Keratinocyte (primary cell): ENCODE data around the gene XIAP.

Experiments
- EZH2 ChIP-seq: IDR thresholded peaks from one replicate; pipeline ENCODE4 v1.6.1; 2012; ENCODE audit warnings: inconsistent platforms, mild to moderate bottlenecking, low read length, moderate library complexity
- TF ChIP-seq, protein P1 (sequence below), 3 experiments: IDR thresholded peaks in 1 of 3; conservative IDR thresholded peaks in 1 of 3; optimal IDR thresholded peaks in 1 of 3; 2 replicates in 2 of 3; 3 replicates in 1 of 3; pipeline versions ENCODE3 to v1.5.1; 2011; ENCODE audit warnings: low read length in 3 of 3, mild to moderate bottlenecking in 3 of 3, moderate library complexity in 2 of 3, control low read depth in 1 of 3, inconsistent platforms in 1 of 3; ENCODE audit not compliant: insufficient read depth in 2 of 3; ENCODE audit errors: extremely low read depth in 1 of 3

DNA sequence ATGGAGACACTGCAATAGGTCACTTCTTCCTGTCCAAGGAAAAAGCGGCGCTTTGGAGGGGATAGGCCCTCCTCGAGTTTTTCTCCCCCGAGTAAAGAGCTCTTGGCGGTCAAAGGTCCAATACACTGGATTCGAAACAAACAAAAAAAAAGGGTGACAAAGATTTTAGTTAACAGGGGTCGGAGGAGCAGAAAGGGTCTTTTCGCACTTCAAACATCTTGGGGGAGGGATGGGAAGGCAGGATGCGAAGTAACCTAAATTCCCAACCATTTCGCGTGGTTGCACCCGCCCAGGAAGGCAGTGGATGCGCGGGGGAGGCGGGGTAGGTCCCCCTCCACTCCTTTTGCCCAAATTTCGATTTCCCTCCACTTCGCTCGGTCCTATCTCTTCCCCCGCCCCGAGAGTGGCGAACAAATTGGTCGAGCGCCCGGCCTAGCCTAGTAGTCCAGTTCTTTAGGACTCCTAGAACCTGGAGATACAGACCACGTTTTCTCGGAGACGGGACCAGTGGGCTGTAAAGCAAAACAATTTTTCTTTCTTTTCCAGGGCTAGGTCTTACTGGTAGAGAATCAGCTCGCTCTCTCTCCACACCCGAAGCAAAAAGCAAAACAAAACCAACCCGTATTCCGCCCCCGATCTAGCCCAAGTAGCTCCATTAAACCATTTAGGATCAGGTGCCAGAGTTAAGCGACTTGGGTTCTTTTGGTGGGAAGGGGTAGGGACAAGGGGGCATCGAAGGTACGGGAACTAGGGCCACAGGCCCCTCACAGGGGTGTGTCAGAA lies 99.6 kb downstream of the XIAP start:
- TF ChIP-seq, protein P1, sequence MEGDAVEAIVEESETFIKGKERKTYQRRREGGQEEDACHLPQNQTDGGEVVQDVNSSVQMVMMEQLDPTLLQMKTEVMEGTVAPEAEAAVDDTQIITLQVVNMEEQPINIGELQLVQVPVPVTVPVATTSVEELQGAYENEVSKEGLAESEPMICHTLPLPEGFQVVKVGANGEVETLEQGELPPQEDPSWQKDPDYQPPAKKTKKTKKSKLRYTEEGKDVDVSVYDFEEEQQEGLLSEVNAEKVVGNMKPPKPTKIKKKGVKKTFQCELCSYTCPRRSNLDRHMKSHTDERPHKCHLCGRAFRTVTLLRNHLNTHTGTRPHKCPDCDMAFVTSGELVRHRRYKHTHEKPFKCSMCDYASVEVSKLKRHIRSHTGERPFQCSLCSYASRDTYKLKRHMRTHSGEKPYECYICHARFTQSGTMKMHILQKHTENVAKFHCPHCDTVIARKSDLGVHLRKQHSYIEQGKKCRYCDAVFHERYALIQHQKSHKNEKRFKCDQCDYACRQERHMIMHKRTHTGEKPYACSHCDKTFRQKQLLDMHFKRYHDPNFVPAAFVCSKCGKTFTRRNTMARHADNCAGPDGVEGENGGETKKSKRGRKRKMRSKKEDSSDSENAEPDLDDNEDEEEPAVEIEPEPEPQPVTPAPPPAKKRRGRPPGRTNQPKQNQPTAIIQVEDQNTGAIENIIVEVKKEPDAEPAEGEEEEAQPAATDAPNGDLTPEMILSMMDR (optimal IDR thresholded peaks at IDR 0.05 in 1 of 3, IDR thresholded peaks at IDR 0.05 in 1 of 3, conservative IDR thresholded peaks at IDR 0.05 in 1 of 3; ENCODE audit: extremely low read depth in 1 of 3, insufficient read depth in 2 of 3, low read length in 3 of 3) = no peak
- no peak for TF ChIP-seq EZH2
